Activated T-cell treated with anti-CD3 and anti-CD28 coated beads, Interleukin-2, amount 50 U/mL, for 1 hour (primary cell): ENCODE results near the gene HOXD11.

Experiments
- DNase-seq: peaks from one replicate; pipeline ENCODE4 v3.0.0-alpha.2; 2020

The HOXD11 gene

DNA sequence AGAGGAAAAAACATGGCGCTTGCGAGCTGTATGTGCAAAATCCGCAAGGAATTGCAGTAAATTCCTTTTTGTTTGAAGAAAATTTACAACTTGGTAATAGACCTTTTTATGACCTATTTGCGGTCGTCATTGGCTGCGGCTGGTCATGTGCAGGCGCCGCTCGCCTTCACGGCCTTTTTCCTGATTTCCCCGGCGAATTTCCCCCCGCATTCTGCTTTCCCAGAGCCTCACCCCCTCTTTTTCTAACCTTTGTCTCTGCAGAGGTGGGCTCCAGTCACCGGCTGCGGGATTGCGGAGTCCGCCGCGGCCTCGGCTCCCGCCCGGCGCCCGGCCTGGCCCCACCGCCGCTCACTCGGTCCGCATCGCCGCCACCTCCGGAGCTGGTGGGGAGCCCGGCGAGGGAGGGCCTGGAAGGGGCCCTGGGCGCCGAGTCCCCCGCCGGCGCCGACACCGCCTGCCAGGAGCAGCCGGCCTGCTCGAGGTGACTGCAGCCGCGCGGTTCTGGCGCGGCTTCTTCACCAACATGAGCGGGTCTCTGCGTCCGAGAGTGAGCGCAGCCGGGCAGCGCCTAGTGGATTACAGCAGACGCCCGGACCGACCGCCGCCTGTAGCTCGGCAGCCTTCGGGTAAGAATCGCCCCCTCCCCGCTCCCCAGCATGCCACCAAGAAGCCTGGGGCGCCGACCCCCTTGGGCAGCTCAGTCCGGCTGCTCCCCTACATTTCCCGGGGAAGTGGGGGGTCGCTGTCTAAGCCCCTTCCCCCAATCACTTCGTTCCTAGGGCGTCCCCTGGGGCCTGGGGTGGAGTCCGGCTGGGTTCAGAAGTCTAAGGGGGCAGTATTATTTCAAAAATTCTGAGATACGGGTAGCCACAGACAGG lies 29.5 kb downstream of the HOXD11 start:
- DNase-seq = no peak

GRCh38 chr2:176137252-176137580 lies 30.1 kb downstream of the HOXD11 start:
- no peak for DNase-seq

DNA sequence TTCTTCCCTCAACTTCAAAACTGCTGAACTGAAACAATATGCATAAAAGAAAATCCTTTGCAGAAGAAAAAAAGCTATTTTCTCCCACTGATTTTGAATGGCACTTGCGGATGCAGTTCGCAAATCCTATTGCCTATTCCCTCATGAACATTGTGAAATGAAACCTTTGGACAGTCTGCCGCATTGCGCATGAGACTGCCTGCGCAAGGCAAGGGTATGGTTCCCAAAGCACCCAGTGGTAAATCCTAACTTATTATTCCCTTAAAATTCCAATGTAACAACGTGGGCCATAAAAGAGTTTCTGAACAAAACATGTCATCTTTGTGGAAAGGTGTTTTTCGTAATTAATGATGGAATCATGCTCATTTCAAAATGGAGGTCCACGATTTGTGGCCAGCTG lies 30.8 kb downstream of the HOXD11 start:
- DNase-seq = no peak

GRCh38 chr2:176138526-176138922 lies 31.4 kb downstream of the HOXD11 start:
- no peak for DNase-seq

DNA sequence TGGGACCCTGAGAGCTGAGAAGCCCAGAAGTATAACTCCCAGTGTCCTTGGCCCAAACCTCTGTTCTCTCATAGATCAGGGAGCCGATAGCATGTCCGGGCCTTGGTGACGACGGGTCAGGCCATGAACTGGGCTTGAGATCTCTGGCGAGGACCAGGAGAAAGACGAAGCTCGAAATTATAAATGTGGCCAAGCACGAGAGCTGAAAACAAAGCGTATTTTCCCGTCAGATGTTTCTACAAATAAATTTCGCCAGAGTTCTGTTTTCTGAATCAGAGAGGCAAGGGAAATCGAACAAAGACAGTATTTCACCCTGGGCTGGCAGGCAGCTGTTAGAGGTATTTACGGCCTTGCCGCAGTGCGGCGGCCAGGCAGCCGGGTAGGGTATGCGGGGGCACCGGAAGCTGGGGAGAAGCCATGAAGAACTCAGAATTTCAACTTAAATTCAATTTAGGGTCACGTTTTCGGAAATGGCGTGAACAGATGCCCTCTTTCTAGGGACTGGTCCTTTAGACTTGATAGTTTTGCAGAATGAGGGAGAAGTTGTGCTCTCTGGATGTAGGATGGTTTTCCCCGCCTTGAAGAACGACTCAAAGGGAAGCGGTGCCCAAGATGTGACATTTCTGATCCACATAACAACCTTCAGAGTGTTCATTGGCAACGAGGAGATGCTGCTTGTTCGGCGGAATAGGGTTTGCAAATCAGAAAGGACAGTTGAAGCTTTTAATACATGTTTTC lies 32.0 kb downstream of the HOXD11 start:
- no peak for DNase-seq

DNA sequence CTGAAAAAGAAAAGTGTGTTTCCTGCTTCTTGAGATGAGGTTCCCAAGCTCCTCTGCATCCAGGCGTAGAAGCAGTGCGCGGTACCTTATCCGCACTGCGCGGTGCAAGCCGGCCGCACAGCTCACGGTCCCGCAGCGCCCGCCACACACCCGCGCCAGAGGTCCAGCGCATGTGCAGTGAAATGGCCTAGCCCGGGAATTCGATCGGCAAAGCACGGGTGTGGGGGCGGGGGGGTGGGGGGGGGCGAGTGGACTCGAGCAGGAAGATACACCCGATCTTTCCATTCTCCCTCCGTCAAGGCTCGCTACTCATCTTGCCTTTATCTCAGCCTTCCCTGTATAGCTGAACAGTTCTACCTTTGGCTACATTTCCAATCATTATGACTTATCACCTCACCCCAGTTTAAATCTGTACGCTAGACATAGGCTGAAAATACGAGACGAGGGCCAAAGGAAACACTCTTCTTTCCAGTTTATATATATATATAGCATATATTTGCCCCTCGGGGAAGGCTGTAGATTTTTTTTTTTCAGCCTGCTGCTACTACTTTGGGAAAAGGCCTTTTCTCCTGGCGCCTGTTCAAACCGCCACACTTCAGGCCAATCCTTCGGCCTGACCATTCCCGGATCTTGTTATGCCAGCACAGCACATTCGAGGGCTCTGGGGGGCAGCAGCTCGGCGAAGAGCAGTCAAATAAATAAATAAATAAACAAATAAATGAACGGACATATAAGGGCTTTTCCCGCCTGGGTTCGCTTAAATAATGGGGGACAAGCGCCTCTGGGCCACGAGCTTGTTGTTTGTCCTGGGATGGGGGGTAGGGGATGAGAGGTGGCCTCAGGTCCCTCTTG lies 32.8 kb downstream of the HOXD11 start:
- no peak for DNase-seq

DNA sequence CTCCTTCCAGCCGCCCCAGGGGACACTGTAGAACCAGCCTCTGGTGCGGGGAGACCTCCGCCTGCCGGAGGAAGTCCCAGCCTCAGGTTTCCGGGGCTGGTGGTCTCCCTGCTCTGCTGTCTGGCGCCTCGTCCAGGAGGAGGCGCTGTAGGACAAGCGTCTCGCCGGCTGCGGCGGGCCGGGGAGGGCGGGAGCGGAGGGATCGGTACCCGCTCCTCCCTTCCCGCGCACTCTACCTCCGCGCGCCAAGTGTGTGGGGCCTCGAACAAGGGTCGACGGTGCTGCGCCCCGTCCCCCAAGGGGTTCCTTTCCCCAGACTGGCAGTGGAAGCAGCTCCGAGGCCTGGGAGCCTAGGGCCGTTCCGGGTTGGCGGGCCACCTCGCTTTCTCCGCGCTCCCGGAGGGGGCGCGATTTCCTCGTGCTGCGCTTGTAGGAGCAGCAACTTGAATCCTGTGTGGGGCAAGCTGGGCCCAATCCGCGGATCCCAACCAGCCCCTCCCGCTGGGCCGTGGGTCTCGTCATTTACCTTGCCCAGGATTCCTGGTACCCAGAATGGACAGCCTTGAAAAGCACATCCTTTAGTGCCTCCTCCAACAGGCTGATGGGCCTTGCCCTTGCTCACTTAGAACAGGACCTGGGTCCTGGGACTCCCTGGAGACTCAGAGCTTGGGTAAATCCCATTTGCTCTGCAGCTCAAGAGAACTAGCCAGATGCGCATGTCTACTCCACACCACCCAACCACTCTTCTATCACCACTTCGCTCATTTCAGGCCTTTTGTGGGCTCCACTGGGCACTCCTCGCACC lies 33.6 kb downstream of the HOXD11 start:
- DNase-seq = peak; percentile 71

DNA sequence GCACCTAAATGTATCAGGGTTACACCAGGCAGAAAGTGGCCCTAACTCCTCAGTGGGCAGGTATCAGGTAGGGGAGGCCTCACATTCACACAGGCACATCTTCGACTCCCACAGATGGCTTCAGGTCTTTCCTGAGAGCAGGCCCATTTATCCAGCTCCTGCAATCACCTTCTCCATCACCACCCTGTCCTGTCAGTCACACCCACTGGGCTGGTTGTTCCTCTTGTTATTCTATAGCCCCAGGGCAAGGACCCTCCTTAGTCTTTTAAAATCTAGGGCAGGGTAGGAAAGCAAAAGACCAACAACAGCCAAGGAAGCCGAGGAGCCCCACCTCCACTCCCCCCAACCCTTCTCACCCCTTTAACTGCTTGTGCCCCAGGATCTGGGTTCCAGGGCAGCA lies 35.2 kb downstream of the HOXD11 start:
- DNase-seq = no peak

DNA sequence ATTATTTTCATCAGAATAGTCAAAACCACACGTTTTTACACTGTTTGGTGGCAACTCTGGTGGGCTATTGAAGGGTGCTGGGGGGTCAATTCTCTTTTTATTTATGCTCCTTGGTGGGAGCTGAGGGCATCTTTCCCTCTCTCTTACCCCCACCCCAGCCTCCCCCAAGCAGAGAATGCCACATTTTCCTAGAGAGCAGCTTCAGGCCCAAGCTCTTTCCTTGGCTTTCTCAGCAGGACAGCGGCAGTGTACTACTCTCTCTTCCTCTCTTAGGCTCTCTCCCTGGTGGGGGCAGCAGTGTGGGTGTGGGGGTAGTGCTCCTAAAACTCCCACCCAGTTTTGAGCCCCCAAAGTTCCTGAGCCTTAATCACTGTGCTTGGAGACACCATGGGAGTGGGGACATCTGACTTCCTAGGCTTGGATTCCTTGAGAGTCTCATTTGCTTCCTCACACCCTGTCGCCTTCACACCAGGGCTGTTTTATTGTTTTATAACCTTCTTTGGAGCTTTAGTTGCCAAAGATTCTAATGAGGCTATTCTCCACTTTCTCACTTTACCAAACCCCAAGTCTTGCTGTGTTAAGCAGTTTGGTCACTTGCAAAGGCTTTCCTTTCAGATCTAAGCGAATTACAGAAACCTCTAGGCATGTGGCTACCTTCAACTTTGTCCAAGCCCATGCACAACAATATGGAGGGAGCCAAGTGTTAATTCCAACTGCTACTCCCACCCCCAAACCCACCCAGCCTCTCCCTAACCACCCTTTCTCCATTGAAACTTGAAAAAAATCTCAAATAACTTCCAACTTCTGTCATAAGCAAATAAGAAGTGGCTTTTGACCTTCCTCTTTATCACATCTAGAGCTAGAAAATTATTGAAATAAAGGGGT lies 38.2 kb downstream of the HOXD11 start:
- DNase-seq = no peak

GRCh38 chr2:176146101-176146500 lies 39.0 kb downstream of the HOXD11 start:
- no peak for DNase-seq

DNA sequence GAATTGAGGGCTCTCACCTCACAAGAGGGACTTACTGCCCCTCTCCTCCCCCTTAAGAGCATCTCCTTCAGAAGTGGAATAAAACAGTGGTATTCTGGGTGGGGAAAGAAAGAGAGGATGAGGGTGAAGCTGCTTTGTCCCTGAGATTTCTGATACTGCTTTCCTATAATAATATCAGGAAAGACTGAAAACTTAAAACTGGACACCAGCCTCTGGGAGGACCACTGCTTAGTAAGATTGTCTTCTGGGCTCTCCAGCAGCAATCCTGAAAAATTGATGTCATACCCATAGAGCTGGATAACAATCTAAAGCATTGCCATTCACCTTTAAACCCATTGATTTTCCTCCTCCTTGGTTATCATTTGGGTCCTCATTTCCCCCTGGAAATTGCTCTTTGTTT lies 39.6 kb downstream of the HOXD11 start:
- no peak for DNase-seq

GRCh38 chr2:176147210-176147799 lies 40.2 kb downstream of the HOXD11 start:
- no peak for DNase-seq

GRCh38 chr2:176147800-176148496 lies 40.9 kb downstream of the HOXD11 start:
- no peak for DNase-seq

DNA sequence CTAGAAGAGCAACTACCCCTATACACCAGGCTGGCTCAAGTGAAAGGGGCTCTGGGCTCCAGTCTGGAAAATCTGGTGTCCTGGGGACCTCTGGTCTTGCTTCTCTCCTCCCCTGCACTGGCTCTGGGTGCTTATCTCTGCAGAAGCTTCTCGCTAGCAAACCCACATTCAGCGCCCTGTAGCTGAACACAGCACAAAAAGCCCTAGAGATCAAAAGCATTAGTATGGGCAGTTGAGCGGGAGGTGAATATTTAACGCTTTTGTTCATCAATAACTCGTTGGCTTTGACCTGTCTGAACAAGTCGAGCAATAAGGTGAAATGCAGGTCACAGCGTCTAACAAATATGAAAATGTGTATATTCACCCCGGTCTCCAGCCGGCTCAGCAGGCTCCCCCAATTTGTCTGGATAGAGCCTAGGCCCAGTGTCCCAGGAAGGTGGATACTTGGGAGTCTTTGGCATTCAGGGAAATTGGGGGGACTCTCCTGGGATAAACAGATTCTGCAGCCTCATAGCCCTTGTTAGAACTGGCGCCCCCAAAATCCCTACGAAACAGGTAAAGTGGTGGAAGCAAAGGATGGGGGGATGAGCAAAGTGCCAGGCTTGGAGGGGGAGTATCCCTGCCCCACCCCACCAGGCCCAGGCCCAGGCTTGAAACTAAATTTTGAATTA lies 41.8 kb downstream of the HOXD11 start:
- no peak for DNase-seq

DNA sequence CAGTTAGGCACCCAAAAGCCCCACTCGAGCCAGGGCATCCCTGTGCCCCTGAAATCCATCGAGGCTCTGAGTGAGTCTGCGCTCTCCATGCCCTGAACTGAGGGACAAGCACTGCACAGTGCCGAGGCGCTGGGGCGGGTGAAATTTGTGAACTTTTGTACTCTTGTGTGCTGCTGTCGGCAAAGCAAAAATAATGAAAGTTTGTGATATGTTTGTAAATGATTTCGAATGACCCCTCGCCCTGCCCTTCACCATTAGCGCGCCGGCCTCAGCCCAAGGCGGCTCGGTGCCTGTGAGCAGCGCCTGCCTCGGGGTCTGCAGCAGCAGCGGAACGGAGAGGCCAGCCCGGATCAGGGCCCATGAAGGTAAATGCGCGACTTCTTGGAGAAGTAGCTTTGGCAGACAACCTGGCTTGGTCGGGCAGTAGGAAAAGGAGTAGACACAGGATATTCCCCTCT lies 42.4 kb downstream of the HOXD11 start:
- no peak for DNase-seq

DNA sequence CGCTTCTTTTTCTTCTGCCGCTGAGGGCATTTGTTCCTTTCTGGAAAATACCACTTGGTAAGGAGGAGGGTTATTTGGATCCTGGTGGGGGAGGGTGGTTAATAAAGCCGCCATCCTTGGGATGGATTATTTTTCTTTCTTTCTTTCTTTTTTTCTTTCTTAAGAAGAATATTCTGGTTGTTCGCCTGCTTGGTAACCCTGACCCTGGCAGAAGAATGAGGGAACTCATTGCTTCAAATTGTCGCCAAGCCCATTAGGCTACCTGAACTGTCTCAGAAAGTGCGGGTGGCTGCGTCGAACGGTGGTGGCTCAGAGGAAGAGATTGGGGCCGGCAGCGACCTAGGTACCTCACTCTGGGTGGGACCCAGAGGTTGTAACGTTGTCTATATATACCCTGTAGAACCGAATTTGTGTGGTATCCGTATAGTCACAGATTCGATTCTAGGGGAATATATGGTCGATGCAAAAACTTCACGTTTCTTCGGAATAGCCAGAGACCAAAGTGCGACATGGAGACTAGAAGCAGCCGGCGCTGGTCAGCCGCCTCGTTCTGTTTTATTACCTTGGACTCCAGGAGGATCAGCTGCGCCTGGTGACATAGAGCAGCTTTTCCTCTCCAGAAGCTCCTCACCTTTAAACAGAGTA lies 43.0 kb downstream of the HOXD11 start:
- DNase-seq = no peak

DNA sequence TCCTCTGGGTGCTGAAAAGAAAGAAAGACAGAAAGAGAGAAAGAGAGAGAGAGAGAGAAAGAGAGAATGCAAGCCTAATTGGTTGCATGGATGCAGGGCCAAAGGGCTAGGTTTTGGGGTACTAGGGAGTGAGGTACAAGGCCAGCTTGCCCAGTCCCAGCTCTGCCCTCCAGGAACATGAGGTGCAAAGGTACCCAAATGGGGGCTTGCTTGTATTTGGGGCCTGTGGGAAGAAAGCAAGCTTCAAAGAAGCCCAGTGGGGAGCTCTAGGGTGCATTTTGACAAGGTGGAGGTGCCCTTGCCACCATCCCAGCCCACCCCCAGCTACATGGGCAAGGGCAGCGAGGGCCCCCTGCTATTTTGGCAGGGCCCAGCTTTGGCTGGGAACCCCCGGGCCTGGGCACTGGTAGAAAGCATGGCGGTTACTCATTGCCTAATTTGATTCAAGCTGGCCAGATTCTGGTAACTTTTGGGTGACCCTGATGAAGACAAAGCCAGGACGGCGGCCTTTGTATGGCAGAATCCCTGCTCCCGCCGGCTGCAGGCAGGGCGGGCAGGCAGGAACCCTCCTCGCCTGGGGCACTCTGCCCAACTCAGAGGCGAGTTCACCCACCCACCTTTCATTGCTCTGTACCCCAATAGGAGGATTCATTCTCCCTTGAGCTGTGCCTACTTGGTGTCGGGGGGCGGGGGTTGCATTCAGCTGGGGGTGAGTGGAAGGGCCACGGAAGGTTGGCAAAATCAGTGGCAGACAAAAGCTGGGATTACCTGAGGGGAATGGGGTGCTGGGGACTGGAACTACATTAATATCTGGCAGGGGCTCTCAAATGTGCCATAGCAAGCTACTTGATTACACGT lies 43.7 kb downstream of the HOXD11 start:
- DNase-seq = no peak
